Vagina (tissue), 2 donors: ENCODE measurements around the gene PCDHB13.

Source experiments
- POLR2A ChIP-seq, 2 donors: fragments of 450-650 bp; IDR thresholded peaks; one replicate each; pipeline ENCODE4 v1.6.1; 2017; ENCODE audit warnings: antibody characterized with exemption in 2 of 2, mild to moderate bottlenecking in 2 of 2, moderate library complexity in 2 of 2
- POLR2AphosphoS5 ChIP-seq, 2 donors: sonication (generic); formaldehyde crosslinking; IDR thresholded peaks; one replicate each; pipeline ENCODE4 v1.9.0; 2017; ENCODE audit warnings: antibody characterized with exemption in 2 of 2, mild to moderate bottlenecking in 2 of 2, low read depth in 1 of 2; ENCODE audit not compliant: insufficient read depth in 1 of 2
- TF ChIP-seq, protein P1 (sequence below), 3 experiments: fragments of 450-650 bp in 2 of 3; fragments of 200-600 bp in 1 of 3; sonication (generic) in 1 of 3; IDR thresholded peaks; one replicate each; pipeline ENCODE4 v1.5.1; 2017 to 2019; ENCODE audit warnings: antibody characterized with exemption in 3 of 3, mild to moderate bottlenecking in 2 of 3, moderate library complexity in 2 of 3

DNA sequence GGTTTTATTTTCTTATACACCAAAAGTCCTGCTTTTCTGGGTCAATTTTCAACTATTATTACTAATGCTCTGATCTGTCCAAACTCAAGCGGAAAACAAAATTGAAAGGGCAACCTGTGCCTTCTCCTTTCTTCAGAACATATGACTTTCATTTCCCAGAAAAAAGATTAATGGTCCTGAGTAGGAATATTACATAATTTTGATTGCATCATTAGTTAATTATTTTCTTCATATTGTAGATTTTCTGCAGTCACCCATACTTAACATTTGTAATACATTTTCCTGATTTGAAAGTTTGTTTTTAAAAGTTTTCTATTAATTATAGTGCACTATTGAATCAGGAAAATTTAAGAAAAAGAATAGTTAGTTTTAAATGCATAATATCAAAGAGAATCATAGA, 37.8 kb upstream of the PCDHB13 start:
- TF ChIP-seq POLR2A (IDR thresholded peaks at IDR 0.05) (no peak), POLR2AphosphoS5 (IDR thresholded peaks at IDR 0.05; ENCODE audit: insufficient read depth in 1 of 2, low read depth in 1 of 2) (no peak)
- TF ChIP-seq, protein P1, sequence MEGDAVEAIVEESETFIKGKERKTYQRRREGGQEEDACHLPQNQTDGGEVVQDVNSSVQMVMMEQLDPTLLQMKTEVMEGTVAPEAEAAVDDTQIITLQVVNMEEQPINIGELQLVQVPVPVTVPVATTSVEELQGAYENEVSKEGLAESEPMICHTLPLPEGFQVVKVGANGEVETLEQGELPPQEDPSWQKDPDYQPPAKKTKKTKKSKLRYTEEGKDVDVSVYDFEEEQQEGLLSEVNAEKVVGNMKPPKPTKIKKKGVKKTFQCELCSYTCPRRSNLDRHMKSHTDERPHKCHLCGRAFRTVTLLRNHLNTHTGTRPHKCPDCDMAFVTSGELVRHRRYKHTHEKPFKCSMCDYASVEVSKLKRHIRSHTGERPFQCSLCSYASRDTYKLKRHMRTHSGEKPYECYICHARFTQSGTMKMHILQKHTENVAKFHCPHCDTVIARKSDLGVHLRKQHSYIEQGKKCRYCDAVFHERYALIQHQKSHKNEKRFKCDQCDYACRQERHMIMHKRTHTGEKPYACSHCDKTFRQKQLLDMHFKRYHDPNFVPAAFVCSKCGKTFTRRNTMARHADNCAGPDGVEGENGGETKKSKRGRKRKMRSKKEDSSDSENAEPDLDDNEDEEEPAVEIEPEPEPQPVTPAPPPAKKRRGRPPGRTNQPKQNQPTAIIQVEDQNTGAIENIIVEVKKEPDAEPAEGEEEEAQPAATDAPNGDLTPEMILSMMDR (IDR thresholded peaks at IDR 0.05), result no peak
